ENCODE measurements around the gene RAD51D.

Gene RAD51D

GRCh38 chr17:35162755-35163154, 43.1 kb upstream of the RAD51D start:
- no peak overlapping the region for H3K27ac Mint-ChIP-seq
- H3K27me3 Mint-ChIP-seq (ENCODE audit: low read depth, poor library complexity): peaks cover 46% of the 10 kb centered on the region
- H3K36me3 Mint-ChIP-seq (ENCODE audit: low read depth): no peaks in the 10 kb centered on the region
- no peak for TF ChIP-seq CTCF (IDR thresholded peaks at IDR 0.05)
- H3K4me3 Mint-ChIP-seq: no peak overlapping the region
- no peak for DNase-seq
- no peaks in the 10 kb centered on the region for H3K9me3 Mint-ChIP-seq
- H3K4me1 Mint-ChIP-seq: no peaks in the 10 kb centered on the region

- H3K9me3 Mint-ChIP-seq: no peaks in the 10 kb centered on the region
- no peak for TF ChIP-seq CTCF (IDR thresholded peaks at IDR 0.05)
- H3K36me3 Mint-ChIP-seq (ENCODE audit: low read depth): no peaks in the 10 kb centered on the region
- H3K4me3 Mint-ChIP-seq: no peak overlapping the region
- no peak overlapping the region for H3K27ac Mint-ChIP-seq
- peaks cover 42% of the 10 kb centered on the region for H3K27me3 Mint-ChIP-seq (ENCODE audit: low read depth, poor library complexity)
- no peaks in the 10 kb centered on the region for H3K4me1 Mint-ChIP-seq
- DNase-seq: no peak
Observed at GRCh38 chr17:35161281-35161761, 41.7 kb upstream of the RAD51D start.

- peaks cover 39% of the 10 kb centered on the region for H3K27me3 Mint-ChIP-seq (ENCODE audit: low read depth, poor library complexity)
- H3K9me3 Mint-ChIP-seq: no peaks in the 10 kb centered on the region
- no peak overlapping the region for H3K27ac Mint-ChIP-seq
- no peak overlapping the region for H3K4me3 Mint-ChIP-seq
- TF ChIP-seq CTCF (IDR thresholded peaks at IDR 0.05): no peak
- no peaks in the 10 kb centered on the region for H3K36me3 Mint-ChIP-seq (ENCODE audit: low read depth)
- H3K4me1 Mint-ChIP-seq: no peaks in the 10 kb centered on the region
- no peak for DNase-seq
Observed at GRCh38 chr17:35160354-35161201, 40.9 kb upstream of the RAD51D start.

- no peak overlapping the region for H3K27ac Mint-ChIP-seq
- no peak for TF ChIP-seq CTCF (IDR thresholded peaks at IDR 0.05)
- no peaks in the 10 kb centered on the region for H3K4me1 Mint-ChIP-seq
- H3K9me3 Mint-ChIP-seq: no peaks in the 10 kb centered on the region
- no peak overlapping the region for H3K4me3 Mint-ChIP-seq
- no peak for DNase-seq
- H3K27me3 Mint-ChIP-seq (ENCODE audit: low read depth, poor library complexity): peaks cover 34% of the 10 kb centered on the region
- H3K36me3 Mint-ChIP-seq (ENCODE audit: low read depth): no peaks in the 10 kb centered on the region
Observed at GRCh38 chr17:35159940-35160339, 40.3 kb upstream of the RAD51D start.

GRCh38 chr17:35155246-35155645, 35.6 kb upstream of the RAD51D start:
- Mint-ChIP-seq H3K36me3 (ENCODE audit: low read depth) (no peaks in the 10 kb centered on the region), H3K4me3 (no peak overlapping the region), H3K27ac (no peak overlapping the region), H3K27me3 (ENCODE audit: low read depth, poor library complexity) (peaks cover 26% of the 10 kb centered on the region), H3K4me1 (no peaks in the 10 kb centered on the region), H3K9me3 (no peaks in the 10 kb centered on the region)
- DNase-seq: no peak
- TF ChIP-seq CTCF (IDR thresholded peaks at IDR 0.05): no peak

Data from nephron progenitor cell (in vitro differentiated cells).